SK-N-SH (cell line): Measurements from ENCODE around the gene PCDHB1.
"Not testable (repeated sequence)": the region's sequence is repeated elsewhere in the genome, so short reads cannot be mapped to it uniquely, and the experiment has no call there.

Experiments used
- CTCF ChIP-seq: fragments of 200-600 bp; sonication (generic); IDR thresholded peaks from 2 replicates; pipeline ENCODE4 v1.6.1; 2017; ENCODE audit warnings: antibody characterized with exemption, mild to moderate bottlenecking, moderate library complexity
- EP300 ChIP-seq, 2 experiments: IDR thresholded peaks; 2 replicates each; pipeline versions ENCODE4 v1.4.0 to v1.6.1; 2012; ENCODE audit warnings: borderline replicate concordance in 1 of 2, low read depth in 1 of 2, low read length in 1 of 2
- POLR2AphosphoS5 ChIP-seq: IDR thresholded peaks from 2 replicates; pipeline ENCODE4 v1.6.1; 2012; ENCODE audit warnings: low read depth, low read length
- RXRA ChIP-seq: IDR thresholded peaks from 2 replicates; pipeline ENCODE4 v1.4.0; 2012; ENCODE audit warnings: low read depth, mild to moderate bottlenecking, borderline replicate concordance
- TAF1 ChIP-seq: IDR thresholded peaks from 2 replicates; pipeline ENCODE4 v1.6.1; 2012; ENCODE audit warnings: low read depth, mild to moderate bottlenecking, low read length, moderate library complexity, borderline replicate concordance

GRCh38 chr5:141102070-141102469 is 50.9 kb downstream of the PCDHB1 start:
- TF ChIP-seq RXRA; EP300 (IDR thresholded peaks at IDR 0.05; ENCODE audit: borderline replicate concordance in 1 of 2, low read depth in 1 of 2, low read length in 1 of 2); TAF1; POLR2AphosphoS5; CTCF: not testable (repeated sequence)
